DOHH2 (cell line): ENCODE data around the gene CD244.

Source experiments
- CTCF ChIP-seq: fragments of 200-600 bp; sonication (generic); IDR thresholded peaks from one replicate; pipeline ENCODE4 v1.5.1; 2014; ENCODE audit warnings: antibody characterized with exemption, mild to moderate bottlenecking, low read depth, low read length; ENCODE audit not compliant: poor library complexity, severe bottlenecking
- EZH2phosphoT487 ChIP-seq: fragments of 200-600 bp; sonication (generic); IDR thresholded peaks from 2 replicates; pipeline ENCODE4 v1.6.1; 2017; ENCODE audit warnings: borderline replicate concordance, mild to moderate bottlenecking, antibody characterized with exemption, low read length, moderate library complexity, mixed read lengths

GRCh38 chr1:160905617-160905989, 42.9 kb upstream of the CD244 start:
- TF ChIP-seq CTCF (no peak), EZH2phosphoT487 (no peak)
